Measurements from ENCODE around the gene C16orf89.

GRCh38 chr16:5020551-5020950, 45.2 kb downstream of the C16orf89 start:
- TF ChIP-seq, protein P1, sequence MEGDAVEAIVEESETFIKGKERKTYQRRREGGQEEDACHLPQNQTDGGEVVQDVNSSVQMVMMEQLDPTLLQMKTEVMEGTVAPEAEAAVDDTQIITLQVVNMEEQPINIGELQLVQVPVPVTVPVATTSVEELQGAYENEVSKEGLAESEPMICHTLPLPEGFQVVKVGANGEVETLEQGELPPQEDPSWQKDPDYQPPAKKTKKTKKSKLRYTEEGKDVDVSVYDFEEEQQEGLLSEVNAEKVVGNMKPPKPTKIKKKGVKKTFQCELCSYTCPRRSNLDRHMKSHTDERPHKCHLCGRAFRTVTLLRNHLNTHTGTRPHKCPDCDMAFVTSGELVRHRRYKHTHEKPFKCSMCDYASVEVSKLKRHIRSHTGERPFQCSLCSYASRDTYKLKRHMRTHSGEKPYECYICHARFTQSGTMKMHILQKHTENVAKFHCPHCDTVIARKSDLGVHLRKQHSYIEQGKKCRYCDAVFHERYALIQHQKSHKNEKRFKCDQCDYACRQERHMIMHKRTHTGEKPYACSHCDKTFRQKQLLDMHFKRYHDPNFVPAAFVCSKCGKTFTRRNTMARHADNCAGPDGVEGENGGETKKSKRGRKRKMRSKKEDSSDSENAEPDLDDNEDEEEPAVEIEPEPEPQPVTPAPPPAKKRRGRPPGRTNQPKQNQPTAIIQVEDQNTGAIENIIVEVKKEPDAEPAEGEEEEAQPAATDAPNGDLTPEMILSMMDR (IDR thresholded peaks at IDR 0.05; ENCODE audit: borderline replicate concordance, extremely low read depth, low read length, poor library complexity, severe bottlenecking), result no peak
- TF ChIP-seq EZH2 (IDR thresholded peaks at IDR 0.05; ENCODE audit: borderline replicate concordance, low read depth, low read length, severe bottlenecking), result no peak
